Measurements from ENCODE around the gene SEZ6. TPM values are rescaled to one million over a fixed set of nuclear protein-coding genes. Genes with fewer than 3 reads are reported as not detected.
"Not testable (repeated sequence)": the region's sequence is repeated elsewhere in the genome, so short reads cannot be mapped to it uniquely, and the experiment has no call there.

SEZ6 gene
- total RNA-seq, 1 experiment from 2014 or later, result not detected

GRCh38 chr17:28949185-28950016 lies 56.4 kb downstream of the SEZ6 start:
- peak; percentile 71 for DNase-seq (ENCODE audit: low spot score)
- in situ Hi-C loops (cut with HindIII; ENCODE audit: low sequenced_read_pairs), result loop anchor here (10.0 kb wide), 1 partner anchor 65 kb away; no protein-coding TSS in a partner anchor

- DNase-seq (ENCODE audit: low spot score), result no peak
- in situ Hi-C loops (cut with HindIII; ENCODE audit: low sequenced_read_pairs), result no loop called here
Measured at GRCh38 chr17:28948873-28949184, 57.0 kb downstream of the SEZ6 start.

GRCh38 chr17:28948342-28948741 lies 57.5 kb downstream of the SEZ6 start:
- DNase-seq (ENCODE audit: low spot score), result no peak
- in situ Hi-C loops (cut with HindIII; ENCODE audit: low sequenced_read_pairs), result no loop called here

GRCh38 chr17:28947639-28948038 lies 58.2 kb downstream of the SEZ6 start:
- no peak for DNase-seq (ENCODE audit: low spot score)
- in situ Hi-C loops (cut with HindIII; ENCODE audit: low sequenced_read_pairs), result no loop called here

- in situ Hi-C loops (cut with HindIII; ENCODE audit: low sequenced_read_pairs), result no loop called here
- no peak for DNase-seq (ENCODE audit: low spot score)
Measured at GRCh38 chr17:28946239-28946638, 59.6 kb downstream of the SEZ6 start.

DNA sequence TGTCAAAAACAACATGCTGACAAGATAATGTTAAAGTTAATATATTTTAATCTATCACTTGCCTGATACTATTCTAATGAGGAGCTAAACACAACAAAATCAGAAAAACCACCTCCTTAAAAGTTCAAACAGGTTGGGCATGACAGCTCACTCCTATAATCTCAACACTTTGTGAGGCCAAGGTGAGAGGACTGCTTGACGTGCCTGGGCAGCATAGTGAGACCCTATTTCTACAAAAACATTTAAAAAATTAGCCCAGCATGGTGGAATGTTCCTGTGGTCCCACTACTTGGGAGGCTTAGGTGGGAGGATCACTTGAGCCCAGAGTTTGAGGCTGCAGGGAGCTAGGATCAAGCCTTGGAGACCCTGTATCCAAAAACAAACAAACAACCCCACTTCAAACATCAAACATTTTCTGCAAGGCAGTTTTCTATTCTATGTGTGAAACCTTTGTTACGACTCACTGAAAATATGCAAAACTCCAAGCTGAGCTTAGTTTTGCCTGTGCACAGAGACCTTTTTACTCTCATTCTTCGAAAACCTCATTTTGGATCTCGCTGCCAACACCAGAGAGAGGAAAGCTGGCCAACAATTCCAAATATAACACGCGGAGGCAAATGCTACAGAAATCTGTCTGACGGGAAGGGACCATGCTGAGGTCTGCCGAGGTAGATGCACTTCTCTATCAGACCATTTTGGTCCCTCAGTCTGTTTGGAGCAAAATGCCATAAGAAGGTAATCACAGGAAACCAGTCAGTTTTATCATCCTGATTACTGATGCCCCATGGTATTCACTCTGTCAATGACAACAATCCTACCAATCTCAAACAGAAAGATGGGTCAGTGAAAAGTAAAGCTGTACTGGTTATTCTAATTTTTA lies 60.7 kb downstream of the SEZ6 start:
- peak; percentile 75 for DNase-seq (ENCODE audit: low spot score)
- in situ Hi-C loops (cut with HindIII; ENCODE audit: low sequenced_read_pairs), result no loop called here

- in situ Hi-C loops (cut with HindIII; ENCODE audit: low sequenced_read_pairs), result no loop called here
- DNase-seq (ENCODE audit: low spot score), result no peak
Measured at GRCh38 chr17:28944343-28944742, 61.5 kb downstream of the SEZ6 start.

DNA sequence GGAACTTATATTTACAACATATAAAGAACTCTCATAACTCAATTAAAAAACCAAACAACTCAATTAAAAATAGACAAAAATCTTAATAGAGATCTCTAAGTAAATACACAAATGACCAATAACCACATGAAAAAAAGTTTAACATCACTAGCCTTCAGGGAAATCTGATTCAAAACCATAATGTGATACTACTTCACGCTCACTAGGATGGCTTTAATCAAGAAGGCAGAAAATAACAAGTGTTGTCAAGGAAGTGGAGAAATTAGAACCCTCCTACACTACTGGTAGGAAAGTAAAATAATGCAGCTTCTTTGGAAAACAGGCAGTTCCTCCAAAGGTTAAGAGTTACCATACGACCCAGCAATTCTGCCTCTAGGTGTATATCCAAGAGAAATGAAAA lies 62.9 kb downstream of the SEZ6 start:
- no peak for DNase-seq (ENCODE audit: low spot score)
- in situ Hi-C loops (cut with HindIII; ENCODE audit: low sequenced_read_pairs), result no loop called here

DNA sequence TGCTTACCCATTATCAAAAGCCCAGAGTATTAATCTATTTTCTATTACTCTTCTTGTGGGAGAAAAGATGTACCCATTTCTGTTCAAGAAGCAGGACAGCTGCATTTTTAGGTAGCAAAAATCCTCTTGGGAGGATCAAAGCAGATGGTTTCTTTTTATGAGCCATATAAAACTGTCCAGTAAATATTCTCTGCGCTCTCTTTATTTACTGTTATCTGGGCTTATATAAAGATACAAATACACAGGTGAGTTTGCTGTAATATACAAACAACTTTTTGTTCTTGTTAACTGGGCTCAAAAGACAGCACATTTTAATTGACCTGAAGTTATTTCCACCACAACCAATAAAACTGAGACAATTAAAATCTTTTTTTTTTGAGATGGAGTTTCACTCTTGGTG lies 64.6 kb downstream of the SEZ6 start:
- DNase-seq (ENCODE audit: low spot score), result no peak
- in situ Hi-C loops (cut with HindIII; ENCODE audit: low sequenced_read_pairs), result no loop called here

DNA sequence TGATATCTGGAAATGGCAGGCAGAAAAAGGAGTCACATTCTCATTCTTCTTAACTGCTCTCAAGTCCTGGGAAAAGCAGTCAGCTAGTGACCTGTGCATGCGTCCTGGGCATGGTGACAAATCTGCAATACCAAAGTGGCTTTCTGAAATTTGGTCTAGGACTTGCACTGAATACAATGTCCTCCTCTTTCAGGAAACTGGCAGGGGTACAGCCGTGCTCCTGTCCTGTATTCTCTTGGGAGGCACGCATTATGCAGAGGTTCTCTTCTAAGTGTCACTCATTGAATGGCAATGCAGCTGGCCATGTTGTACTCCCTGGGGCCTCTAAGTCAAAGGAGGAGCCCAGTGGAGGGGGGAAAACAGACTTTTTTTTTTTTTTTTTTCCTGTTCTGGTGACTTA lies 65.2 kb downstream of the SEZ6 start:
- in situ Hi-C loops (cut with HindIII; ENCODE audit: low sequenced_read_pairs), result no loop called here
- peak; percentile 26 for DNase-seq (ENCODE audit: low spot score)

- DNase-seq (ENCODE audit: low spot score), result no peak
- in situ Hi-C loops (cut with HindIII; ENCODE audit: low sequenced_read_pairs), result no loop called here
Measured at GRCh38 chr17:28940142-28940541, 65.7 kb downstream of the SEZ6 start.

GRCh38 chr17:28938552-28938951 lies 67.3 kb downstream of the SEZ6 start:
- no peak for DNase-seq (ENCODE audit: low spot score)
- in situ Hi-C loops (cut with HindIII; ENCODE audit: low sequenced_read_pairs), result no loop called here

- DNase-seq (ENCODE audit: low spot score), result no peak
- in situ Hi-C loops (cut with HindIII; ENCODE audit: low sequenced_read_pairs), result no loop called here
Measured at GRCh38 chr17:28937044-28937729, 68.6 kb downstream of the SEZ6 start.

DNA sequence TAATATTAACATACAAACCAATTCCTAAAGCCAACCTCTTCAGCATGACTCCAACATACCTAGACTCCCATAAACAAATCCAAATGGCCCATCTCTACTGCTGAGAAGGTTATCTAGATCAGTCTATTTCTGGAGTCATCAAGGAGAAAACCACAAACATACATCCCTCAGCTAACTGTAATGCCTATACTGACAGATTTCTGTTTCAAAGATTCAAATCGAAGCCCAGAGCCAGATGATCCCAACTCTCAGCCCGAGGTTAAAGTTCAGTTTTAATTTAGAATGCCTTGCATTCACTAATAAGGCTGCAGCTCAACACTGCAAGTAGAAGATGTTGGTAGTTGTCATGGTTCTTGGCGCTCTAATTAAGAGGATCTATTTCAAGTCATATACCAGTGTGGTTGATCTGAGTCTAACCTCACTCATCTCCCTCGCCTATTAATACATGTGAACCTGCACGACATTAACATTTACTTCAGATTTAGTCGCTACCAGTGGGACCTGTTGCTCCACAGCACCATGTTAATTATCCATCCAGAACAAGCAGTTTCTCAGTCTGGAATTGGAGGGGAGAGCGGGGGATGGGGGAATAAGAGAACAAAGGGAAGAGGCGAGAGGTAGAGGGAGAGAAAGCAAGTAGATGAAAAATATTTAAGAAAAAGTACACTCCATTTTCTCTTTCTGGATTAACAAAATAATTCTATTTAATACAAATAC lies 69.9 kb downstream of the SEZ6 start:
- no peak for DNase-seq (ENCODE audit: low spot score)
- in situ Hi-C loops (cut with HindIII; ENCODE audit: low sequenced_read_pairs), result no loop called here

GRCh38 chr17:28934508-28934907 lies 71.3 kb downstream of the SEZ6 start:
- DNase-seq (ENCODE audit: low spot score); in situ Hi-C loops (cut with HindIII; ENCODE audit: low sequenced_read_pairs): not testable (repeated sequence)

DNA sequence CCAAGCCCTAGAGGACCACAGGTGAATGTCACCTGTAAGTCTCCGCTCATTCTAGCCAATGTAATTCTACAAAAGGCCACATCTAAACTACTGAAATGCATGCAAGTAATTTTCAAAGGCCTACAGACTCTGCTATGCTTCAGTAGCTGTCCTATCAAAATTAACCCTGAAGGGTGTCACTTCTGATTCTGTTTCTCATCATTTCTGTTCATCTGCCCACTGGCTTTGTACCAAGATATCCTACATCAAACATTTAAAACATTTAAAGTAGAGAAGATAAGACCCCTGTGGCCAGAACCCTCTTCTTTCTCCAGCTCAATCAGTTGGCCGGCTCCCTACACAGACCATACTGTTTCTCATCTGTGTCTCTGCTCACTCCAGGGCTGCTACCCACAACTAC lies 76.0 kb downstream of the SEZ6 start:
- in situ Hi-C loops (cut with HindIII; ENCODE audit: low sequenced_read_pairs), result no loop called here
- DNase-seq (ENCODE audit: low spot score), result no peak

GRCh38 chr17:28928061-28928460 lies 77.8 kb downstream of the SEZ6 start:
- no peak for DNase-seq (ENCODE audit: low spot score)
- in situ Hi-C loops (cut with HindIII; ENCODE audit: low sequenced_read_pairs), result no loop called here

DNA sequence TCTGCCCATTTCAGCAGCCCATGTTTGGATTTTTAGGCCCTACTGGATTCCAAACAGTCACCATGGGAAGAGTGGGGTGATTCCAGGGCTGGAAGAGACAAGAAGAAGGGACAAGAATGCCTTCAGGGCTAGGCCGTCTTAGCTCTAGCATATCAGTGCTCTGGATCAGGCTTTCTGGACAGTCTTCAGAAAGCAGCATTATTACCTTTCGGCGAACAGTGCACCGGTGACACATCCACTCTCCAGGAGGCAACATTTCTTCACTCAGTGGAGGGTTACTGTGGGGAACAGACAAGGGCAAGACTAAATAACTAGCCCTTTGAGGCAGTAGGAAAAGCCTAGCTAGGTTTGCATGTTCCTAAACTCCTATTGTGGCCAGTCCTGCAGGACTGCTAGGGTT lies 79.0 kb downstream of the SEZ6 start:
- in situ Hi-C loops (cut with HindIII; ENCODE audit: low sequenced_read_pairs), result no loop called here
- no peak for DNase-seq (ENCODE audit: low spot score)

DNA sequence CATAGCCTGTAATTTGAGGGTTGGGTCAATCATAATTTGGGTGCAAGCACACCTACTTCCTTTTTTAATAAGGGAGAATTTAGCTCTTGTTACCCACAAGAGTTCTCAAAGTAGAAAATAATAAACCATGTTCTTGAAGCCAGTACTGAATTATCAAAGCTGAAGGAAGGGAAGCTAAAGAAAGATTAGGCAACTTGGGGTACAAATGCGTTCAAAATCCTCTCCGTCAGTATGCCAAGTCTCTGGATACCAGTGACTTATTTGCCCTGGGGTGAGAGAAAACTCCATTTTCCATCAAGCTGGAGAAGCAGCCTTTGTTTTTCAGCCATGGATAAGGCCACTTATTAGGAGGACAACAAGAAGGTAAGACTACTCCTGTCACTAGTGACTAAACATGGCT lies 79.5 kb downstream of the SEZ6 start:
- in situ Hi-C loops (cut with HindIII; ENCODE audit: low sequenced_read_pairs), result no loop called here
- DNase-seq (ENCODE audit: low spot score), result no peak

Data from G401 (cell line).